Kidney capillary endothelial cell (primary cell): ENCODE results near the gene CXADR.
"Not testable (repeated sequence)": the region's sequence is repeated elsewhere in the genome, so short reads cannot be mapped to it uniquely, and the experiment has no call there.

Experiments used
- DNase-seq: peaks from one replicate; pipeline ENCODE4 v3.0.0-alpha.2; 2018; ENCODE audit warnings: low spot score

The CXADR gene

DNA sequence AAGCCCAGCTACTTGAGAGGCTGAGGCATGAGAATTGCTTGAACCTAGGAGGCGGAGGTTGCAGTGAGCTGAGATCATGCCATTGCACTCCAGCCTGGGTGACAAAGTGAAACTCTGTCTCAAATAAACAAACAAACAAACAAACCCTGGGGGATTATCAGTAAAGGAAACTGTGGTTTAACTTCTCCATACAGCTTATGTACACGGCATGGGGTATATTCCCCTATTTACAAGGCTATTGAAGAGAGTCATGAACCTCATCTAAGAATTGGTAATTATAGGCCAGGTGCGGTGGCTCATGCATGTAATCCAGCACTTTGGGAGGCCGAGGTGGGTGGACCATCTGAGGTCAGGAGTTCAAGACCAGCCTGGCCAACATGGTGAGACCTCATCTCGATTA, 9.9 kb upstream of the CXADR start:
- not testable (repeated sequence) for DNase-seq

DNA sequence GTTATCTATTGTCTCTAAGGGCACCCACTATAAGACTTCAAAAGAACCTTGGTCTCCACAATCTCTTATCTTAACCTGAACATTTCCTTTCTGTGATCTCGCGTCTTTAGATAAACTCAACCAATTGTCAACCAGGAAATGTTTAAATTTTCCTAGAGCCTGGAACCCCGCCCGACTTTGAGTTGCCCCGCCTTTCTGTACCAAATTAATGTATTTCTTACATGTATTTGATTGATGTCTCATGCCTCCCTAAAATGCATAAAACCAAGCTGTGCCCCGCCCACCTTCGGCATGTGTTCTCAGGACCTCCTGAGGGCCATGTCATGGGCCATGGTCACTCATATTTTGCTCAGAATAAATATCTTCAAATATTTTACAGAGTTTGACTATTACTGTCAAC, 5.9 kb upstream of the CXADR start:
- DNase-seq, result no peak

DNA sequence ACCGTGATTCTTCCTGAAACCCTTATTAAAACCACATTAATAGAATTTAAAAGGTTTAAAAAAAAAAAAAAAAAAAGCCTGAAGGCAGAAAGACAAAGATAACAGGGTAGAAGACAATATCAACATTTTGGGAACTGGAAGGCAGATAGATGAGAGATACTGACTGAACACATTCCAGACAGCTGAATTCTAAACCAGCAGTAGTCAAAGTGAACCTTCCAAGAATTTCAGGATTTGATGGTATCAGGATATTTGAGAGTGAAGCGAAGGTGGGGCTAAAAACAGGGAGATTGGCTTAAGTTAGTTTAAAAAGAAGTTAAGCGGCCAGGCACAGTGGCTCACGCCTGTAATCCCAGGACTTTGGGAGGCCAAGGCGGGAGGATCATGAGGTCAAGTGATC, 5.3 kb upstream of the CXADR start:
- no peak for DNase-seq

DNA sequence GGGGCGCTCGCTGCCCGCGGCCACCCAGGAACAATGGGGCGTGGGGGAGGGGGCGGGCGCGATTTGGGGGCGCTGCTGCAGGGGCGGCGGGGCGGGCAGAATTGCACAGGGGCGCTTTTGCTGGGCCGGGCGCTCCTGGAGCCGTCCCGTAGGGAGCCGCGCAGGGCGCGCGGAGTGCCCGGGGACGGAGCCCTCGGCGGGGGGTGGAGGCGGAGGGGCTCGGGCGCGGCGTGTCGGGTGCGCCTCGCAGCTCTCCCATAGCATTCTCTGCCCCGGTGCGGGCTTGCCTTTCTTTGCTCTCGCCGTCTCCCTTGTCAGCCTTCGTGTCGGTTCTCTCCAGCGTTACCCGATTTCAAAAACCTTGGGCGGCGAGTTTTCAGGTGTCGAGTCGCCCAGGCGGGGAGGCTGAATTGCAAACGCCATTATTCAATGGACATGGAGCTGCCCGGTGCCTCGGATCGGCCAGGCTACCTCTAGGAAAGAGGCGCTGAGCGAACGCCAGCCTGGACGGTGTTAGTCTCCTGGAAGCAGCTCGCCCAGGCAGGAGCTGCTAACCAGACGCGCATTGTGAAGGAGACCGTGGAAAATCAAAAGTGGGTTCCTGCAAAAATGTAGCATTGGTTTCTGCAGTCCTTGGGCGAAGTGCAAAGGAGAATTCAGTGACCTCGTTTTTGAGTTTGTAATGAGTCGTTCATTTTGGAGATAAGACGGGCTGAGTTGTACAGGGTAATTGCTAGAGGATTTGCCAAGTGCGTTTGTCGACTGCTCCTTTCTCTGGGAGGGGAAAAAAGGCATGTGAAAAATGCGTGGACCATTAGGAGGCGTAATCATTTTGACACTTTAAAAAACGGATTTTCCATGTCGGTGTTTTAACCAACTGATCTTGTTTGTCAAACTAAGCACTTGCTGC, 626 bp downstream of the CXADR start:
- no peak for DNase-seq

DNA sequence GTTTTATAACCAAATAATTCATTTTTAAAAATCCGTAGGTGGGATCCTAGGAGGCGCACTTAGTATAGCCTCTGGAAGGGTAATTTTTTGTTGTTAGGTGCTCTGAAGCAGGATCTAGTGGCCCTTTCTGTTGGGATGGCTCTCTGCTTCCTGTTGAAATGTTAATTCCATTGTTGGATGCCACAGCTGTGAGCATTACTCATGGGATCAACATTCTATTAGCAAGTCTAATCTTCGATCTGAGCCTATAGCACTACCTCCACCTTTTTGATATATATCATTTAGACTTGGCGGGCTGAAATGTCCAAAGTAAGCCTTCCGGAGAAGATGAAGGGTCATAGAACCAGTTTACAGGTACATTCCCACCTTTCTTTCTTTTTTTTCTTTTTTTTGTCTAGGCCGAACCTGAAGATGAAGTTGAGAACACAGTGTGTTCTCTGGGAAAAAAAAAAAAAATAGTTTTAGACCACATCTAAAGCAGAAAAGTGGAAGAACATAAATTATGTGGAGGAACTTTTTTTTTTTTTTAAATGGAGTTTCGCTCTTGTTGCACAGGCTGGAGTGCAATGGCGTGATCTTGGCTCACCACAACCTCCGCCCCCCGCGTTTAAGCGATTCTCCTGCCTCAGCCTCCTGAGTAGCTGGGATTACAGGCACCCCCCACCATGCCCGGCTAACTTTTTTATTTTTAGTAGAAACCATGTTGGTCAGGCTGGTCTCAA, 1.4 kb downstream of the CXADR start:
- DNase-seq, result peak; percentile 33

DNA sequence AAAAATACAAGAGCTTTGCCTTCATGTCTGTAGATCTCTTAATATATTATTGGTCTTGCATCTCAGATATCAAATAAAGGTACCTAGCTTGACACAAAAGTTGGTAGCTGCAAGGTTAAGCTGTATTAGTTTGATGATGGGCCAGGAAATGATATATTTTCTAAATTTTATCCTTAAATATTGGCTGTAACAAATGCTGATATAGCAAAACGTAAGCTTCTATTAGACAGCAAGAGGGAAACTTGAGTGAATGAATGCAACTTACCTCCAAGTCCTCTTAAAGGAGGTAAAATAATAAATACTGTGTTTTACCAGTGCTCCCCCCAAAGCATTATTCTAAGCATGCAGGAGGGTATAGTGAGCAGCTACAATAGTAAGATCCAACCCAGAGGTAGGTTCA, 4.2 kb downstream of the CXADR start:
- DNase-seq, result not testable (repeated sequence)

DNA sequence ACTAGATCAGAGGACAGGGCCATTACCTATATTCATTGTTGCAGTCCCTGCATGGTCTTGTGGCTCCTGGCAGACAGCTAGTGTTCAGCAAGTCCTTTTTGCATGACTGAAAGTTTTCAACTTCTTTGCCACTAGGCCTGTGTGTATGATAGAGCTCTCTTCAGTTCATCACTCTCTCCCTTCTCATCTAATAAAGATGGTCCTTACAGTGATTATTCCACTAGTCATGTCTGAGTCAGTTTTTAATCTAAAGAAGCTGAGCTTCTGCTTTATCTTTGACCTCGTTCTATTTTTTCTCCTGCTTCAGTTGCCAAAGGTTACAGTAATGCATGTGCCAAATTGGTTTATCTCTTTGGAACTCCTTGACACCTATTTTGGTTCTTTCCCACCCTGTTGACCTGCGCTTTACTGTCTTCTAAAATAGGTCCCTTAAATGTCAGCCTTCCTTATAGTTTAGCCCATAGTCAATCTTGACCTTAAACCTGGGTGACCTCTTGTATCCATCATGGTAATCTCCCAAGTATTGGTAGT, 6.4 kb downstream of the CXADR start:
- no peak for DNase-seq

DNA sequence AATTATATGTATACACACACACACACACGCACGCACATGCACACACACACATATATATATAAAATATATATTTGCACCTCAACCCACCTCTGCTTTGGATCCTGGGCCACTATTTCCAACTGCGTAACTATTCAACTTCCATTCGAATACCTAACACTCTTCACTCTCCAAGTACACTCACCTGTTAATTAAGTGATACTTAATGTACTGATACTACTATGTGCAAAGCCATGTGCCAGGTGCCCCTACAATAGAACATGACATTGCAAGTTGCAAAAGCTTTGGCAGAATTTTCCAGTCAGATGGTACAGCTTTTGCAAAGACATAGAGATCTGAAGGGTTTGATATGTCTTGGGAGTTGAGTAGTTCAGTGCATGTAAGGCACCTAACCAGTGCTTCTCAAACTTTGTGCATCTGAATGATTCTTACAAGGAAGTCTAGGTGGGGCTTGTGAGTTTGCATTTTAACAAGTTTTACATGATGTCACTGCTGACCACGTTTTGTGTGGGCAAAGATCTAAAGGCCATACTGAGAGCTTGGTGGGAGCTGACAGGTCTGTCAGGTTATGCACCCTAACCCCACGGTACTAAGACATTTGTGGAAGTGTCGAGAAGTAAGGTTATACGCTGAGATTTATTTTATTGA, 7.2 kb downstream of the CXADR start:
- DNase-seq, result no peak

DNA sequence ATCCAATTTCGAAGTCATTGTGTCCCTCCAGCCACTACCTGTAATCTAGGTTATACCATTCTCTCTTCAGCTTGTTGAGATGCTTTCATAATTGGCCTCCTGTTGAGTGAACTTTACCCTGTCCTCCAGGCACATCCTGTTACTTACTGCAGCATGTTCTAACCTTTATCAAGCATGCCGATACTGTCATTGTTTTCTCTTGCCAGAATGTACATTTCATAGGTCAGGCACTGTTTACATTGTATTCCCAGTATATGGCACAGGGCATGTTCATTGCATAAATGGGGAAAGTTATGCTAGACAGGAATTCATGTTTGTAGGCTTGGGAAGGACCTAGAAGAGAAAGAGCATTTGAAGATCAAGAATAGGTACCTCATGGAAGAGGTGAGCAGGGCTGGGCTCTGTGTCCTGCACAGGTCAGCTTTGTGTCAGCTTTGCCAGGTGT, 10.2 kb downstream of the CXADR start:
- DNase-seq, result no peak

DNA sequence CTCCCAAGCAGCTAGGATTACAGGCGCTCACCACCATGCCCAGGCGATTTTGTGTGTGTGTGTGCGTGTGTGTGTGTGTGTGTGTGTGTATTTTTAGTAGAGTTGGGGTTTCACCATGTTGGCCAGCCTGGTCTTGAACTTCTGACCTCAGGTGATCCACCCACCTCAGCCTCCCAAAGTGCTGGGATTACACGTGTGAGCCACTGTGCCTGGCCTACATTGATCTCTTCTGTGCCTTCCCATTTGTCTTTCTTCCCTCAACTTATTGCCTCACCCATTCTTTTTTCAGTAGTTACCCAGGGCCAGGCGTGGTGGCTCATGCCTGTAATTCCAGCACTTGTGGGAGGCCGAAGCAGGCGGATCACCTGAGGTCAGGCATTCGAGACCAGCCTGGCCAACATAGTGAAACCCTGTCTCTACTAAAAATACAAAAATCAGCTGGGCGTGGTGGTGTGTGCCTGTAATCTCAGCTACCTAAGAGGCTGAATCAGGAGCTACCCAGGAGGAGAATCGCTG, 11.2 kb downstream of the CXADR start:
- DNase-seq, result not testable (repeated sequence)

DNA sequence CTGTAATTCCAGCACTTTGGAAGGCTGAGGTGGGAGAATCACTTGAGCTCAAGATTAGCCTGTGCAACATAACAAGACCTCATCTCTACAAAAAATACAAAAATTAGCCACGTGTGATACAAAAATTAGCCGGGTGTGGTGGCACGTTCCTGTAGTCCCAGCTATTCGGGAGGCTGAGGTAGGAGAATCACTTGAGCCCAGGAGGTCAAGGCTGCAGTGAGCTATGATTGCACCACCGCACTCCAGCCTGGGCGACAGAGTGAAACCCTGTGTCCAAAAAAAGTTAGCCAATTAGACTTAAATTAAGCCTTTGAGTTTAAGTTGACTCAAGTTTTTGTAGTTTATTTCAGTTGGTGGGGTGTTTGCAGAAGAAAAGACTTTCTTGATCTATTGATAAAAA, 11.8 kb downstream of the CXADR start:
- DNase-seq, result no peak

DNA sequence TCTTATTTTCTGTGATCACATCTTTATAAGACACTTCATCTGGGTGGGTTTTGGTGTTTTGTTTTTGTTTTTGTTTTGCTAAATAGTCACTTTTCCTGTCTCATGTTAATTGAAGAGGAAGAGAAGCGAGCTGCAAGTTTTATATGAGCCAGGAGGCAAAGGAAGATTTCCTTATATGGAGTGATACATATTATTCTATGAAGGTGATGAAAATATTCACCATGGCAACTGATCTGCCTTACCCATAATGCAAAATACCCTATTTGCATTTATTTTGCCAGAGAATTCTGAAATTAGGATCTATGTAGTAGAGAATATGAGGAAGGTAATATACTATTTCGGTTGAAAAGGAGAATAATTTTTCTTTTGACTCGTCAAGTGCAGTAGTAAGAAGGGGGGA, 13.9 kb downstream of the CXADR start:
- no peak for DNase-seq

DNA sequence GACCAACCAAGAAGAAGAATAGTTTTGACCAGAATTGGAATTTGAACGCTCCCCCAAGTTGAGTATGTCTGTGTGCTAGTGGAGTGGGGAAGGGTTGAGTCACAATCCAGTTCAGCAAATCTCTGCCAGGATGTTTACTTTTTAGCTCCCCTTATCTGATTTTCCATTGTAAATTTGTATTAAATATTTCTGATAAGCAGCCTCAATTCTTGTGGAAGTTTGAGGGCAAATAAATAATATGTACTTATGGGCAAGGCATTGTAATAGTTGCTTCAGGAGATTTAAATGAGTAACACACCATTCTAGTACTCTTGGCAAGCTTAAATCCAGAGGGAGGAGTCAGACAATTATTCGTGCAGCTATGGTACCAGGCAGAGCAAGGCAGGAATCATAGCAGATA, 14.4 kb downstream of the CXADR start:
- DNase-seq, result no peak

DNA sequence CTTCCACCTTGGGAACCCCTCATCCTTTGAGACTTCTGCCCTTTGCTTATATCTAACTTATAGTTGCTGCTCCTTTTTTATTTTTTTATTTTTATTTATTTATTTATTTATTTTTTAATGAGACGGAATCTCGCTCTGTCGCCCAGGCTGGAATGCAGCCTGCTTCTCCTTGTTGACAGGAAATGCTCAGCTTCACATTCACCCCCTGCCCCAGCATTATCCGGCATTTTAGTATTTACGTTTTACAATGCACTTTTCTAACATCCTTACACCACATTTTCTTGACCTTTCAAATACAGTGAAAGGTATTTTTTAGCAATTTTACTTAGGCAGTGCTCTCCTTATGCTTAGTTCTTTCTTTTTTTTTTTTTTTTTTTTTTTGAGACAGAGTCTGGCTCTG, 14.9 kb downstream of the CXADR start:
- DNase-seq, result no peak

DNA sequence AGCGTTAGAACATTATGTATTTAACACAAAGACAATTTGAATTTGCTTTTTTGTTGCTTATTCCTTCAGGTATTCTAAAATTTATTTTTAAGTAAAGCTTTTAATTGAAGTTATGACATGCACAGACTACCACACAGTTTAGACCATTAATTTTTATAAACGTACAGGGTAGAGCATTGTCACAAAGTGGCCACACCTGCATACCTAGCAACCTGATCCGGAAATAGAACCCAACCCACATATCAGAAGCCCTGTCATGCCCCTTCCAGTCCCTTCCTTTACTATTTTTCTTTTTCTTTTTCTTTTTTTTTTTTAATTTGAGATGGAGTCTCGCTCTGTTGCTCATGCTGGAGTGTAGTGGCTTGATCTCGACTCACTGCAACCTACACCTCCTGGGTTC, 16.8 kb downstream of the CXADR start:
- DNase-seq, result no peak

DNA sequence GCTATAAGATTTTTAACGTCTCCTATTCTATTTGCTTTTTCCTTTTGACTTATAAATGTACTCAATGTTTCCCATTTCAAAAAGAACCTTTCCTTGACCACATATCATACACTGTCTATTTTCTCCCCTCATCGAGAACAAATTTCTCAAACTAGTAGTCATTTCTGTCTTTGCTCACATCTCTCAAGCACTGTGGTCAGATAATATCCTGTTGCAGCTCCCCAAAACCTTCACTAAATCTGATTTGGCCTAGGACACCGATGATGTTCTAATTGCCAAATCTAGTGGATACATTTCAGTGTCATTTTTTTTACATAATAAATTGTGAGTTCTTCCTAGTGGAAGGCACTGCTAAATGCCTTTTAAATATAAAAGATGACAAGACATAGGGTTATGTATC, 19.4 kb downstream of the CXADR start:
- no peak for DNase-seq

DNA sequence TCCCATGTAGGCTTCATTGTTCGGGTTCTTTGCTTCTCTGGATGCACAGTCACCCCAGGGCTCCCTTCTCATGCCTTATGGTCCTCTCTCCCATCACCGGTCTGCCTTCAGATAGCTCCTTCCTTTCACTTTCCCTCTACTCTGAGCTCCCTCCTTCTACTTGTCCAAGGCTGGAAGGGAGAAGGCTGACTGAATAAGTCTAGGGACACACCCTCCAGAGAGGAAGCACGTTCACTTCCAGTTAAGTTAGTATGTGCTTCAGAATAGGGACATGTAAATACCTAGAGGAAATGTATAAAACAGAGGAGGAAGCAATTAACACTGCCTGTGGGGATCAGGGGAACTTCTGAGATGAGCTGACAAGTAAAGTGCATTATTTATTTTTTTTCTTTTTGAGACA, 23.5 kb downstream of the CXADR start:
- DNase-seq, result no peak

DNA sequence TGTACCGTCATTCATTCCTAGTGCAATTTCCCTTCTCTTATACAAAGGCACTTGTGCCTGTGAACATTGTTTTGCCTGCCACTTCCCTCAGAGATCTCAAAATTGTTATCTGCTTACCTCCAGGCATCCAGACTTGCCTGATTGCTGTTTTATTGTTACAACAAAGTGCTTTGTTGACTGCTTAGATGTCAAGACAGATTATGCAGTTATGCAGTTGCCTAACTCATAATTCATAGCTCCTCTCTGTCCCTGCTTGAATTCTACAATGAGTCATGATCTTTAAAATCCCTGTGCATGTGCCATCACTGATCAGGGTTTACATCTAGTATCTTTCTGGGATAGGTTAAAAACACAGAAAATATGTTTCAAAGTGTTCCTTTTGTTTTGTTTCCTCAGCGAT, 24.5 kb downstream of the CXADR start:
- DNase-seq, result no peak

DNA sequence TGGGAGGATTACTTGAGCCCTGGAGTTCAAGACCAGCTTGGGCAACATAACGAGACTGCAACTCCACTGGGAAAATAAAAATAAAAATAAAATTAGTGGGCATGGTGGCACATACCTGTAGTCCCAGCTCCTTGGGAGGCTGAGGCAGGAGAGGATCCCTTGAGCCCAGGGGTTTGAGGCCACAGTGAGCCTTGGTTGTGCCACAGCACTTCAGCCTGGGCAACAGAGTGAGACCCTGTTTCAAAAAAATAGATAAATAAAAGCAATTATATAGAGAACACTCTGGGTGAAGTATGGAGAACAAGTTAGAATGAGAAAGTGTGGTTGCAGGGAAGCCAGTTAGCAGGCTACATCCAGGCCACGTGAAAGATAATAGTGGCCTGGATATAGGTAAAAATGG, 25.7 kb downstream of the CXADR start:
- no peak for DNase-seq

DNA sequence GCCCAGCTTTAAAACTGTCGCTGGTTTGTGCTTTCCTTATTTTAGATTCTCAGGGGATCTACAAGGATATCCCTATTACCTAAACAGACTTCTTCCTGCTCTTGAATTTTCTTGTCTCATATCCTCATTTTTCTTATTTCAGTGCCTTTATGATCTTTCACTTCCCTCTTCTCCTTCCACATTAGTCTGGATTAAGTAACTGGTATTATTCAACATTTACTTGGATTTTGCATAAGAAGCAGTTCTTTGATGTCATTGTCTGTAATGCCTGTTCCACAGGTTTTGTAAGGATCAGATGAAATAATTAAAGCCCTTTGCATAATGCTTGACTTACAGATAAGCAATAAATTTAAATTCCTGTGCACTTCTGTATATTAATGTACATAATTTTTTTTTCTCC, 26.5 kb downstream of the CXADR start:
- no peak for DNase-seq

DNA sequence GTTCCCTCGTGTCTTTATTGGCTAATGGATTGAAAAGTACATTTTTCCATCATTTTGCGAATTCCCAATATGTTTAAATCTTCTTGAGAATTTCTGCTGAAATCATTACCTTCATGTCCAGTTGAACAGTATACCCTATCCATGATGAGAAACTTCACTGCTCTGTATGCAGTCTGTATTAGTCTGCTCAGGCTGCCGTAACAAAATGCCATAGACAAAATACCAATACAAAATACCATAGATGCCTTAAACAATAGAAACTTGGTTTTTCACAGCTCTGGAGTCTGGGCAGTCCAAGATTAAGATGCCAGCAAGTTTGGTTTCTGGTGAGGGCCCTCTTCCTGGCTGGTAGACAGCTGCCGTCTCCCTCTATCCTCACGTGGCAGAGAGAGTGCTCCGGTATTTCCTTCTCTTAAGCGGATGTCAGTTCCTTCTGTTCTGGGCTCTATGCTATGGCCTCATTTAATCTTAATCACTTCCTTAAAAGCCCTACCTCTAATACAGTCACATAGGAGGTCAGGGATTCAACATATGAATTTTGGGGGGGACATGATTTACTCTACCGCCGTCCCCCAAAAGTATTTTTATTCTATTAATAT, 27.0 kb downstream of the CXADR start:
- DNase-seq, result no peak

DNA sequence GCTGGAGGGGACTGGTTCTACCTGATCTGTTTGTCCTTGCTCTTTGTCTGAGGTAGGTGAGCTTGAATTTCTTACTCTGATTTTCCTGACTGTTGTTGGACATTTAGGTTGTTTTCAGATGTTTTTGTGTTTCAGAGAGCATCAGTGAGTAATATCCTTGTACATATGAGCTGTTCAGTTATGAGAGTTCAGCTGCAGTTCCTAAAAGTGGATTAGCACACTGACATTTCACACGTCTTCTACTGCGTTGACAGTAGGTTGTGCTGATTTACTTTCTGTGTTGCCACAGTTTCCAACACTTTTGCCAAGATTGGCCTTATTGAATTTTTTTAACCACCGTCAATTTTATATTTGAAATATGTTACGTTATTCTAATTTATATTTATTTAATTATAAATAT, 27.7 kb downstream of the CXADR start:
- DNase-seq, result no peak
